ENCODE measurements around the gene AK8.

The AK8 gene

DNA sequence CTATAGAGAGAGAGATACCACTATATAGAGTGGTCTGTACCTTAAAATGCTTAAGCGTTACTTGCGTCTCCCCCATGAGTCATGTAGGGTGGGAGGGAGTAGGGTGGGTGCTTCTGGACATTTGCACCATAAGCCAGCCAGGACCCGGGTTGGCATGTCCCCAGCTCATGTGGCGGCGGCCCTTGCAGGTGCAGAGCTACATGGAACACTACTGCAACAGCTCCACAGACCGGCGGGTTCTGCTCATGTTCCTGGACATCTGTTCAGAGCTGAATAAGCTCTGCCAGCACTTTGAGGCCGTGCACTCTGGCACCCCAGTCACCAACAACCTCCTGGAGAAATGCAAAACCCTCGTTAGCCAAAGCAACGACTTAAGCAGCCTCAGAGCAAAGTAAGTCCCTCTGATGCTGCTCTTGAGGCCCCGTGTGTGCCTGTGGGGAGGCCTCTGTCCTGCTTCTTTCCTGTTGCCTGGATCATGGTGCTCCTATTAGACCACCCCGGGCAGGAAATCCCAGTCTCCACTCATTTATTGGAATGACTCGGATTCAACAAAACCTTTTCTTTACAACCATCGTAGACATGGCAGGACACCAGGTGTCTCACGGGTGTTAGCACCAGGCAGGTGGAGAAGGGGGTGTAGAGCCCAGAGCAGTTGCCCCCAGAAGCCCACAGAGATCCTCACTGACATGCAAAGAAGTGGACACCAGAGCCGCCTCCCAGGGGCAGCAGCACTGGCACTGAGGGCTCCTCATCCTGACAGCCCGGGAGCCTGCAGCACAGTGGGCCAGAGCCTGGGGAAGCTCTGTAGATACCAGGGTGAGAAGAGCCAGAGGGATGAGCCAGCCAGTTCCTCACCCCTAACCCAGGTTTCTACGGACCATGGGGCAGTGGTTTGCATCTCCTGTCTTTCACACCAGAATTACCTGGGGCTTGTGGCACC, 9.4 kb upstream of the AK8 start:
- DNase-seq (ENCODE audit: low spot score) = no peak

- DNase-seq (ENCODE audit: low spot score) = no peak
These were observed 8.2 kb upstream of the AK8 start for GRCh38 chr9:132886334-132886725.

GRCh38 chr9:132885720-132886333, 7.7 kb upstream of the AK8 start:
- DNase-seq (ENCODE audit: low spot score) = no peak

DNA sequence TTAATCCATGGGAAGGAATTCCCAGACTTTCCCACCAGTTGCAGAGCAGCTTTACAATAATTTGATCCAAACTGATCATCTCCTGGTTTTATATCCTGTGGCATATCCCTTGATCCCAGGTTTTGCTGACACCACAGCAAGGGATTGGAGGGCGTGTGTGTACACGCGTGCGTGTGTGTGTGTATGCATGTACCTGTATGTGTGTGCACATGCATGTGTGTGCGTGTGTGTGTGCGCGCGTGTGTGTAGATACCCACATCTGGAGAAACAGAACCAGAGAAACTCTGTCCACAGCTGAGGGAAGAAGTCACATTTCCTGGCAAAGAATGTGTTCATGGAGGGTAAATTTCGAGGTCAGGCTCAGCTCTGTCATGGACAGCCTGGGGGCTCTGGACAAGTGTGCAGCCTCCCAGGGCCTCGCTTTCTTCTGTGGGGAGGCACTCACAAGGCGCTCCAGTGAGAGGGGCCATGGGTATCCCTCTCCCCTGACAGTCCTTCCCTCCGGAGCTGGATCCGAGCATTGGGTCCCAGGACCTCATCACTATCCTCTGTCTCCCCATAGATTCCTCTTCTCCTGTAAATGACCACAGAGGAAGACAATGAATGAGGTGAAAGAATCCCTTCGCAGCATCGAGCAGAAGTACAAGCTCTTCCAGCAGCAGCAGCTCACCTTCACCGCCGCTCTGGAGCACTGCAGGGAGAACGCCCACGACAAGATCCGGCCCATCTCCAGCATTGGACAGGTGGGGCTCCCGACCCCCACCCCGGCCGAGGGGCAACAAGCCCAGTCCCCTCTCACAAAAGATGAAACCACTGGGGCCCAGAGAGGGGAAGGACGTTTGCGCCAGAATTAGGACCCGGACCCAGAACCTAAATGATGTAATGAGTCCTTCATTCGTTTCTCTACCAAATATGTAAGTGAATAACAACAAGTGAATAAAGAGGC, 5.5 kb upstream of the AK8 start:
- DNase-seq (ENCODE audit: low spot score) = no peak

GRCh38 chr9:132882616-132883015, 4.5 kb upstream of the AK8 start:
- DNase-seq (ENCODE audit: low spot score) = no peak

GRCh38 chr9:132881826-132882225, 3.7 kb upstream of the AK8 start:
- DNase-seq (ENCODE audit: low spot score) = no peak

DNA sequence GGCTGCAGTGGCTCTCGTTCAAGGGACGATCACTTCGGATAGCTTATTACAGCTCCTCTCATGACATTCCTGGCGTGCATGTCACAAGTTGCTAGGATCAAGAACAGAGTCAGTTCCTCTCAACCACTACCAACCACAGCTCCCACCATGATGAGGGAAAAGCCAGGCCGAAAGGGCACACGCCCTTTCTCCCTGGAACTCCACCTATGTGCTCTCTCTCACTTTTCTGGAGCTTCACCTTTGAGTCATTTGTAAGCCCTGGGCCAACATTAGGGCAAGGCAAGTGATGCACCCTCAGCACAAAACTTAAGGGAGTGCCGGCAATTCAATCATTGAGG, 2.2 kb upstream of the AK8 start:
- DNase-seq (ENCODE audit: low spot score) = no peak

GRCh38 chr9:132879457-132880323, 1.6 kb upstream of the AK8 start:
- no peak for DNase-seq (ENCODE audit: low spot score)

GRCh38 chr9:132878695-132879456, 792 bp upstream of the AK8 start, which contains the start of gene SPACA9:
SPACA9 (plus strand) TSS chr9:132878898; CDS start chr9:132883948, 5,050 bp downstream.
- peak; percentile 23 for DNase-seq (ENCODE audit: low spot score)

GRCh38 chr9:132877458-132877823, 643 bp downstream of the AK8 start:
- DNase-seq (ENCODE audit: low spot score) = no peak

DNA sequence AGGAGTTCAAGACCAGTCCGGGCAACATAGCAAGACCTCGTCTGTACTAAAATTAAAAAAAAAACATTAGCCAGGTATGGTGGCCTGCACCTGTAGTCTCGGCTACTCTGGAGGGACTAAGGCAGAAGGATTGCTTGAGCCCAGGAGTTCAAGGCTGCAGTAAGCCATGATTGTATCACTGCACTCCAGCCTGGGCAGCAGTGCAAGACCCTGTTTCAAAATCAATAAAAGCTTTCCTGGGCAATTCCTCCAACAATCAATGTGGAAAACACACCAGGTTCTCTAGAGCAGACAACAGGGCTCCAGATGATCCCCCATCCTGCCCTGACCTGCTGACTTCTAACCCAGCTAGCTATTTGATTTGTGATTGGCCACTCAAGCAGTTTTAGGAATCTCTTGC, 1.2 kb downstream of the AK8 start:
- no peak for DNase-seq (ENCODE audit: low spot score)

- DNase-seq (ENCODE audit: low spot score) = no peak
These were observed 2.9 kb downstream of the AK8 start for GRCh38 chr9:132875159-132875558.

DNA sequence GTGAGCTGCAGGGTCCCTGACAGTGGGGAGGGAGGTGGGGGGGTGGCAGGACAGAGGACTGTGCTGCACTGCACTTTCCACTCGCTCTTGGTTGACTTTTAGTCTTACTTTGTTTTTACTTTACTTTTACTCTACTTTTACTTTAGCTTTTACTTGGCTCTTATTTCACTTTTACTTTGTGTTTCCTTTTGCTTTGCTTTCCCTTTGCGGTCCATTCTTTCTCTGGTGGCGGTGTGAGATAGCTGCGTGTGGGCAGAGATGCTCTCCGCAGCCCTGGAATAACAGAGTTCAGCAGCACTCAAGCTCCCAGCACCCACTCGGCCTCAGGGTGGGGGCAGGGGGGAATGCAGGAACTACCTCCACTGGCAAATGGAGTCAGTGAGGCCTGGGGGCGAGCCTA, 4.7 kb downstream of the AK8 start:
- DNase-seq (ENCODE audit: low spot score) = no peak

GRCh38 chr9:132869266-132869665, 8.8 kb downstream of the AK8 start:
- no peak for DNase-seq (ENCODE audit: low spot score)

GRCh38 chr9:132866898-132867297, 11.2 kb downstream of the AK8 start:
- no peak for DNase-seq (ENCODE audit: low spot score)

DNA sequence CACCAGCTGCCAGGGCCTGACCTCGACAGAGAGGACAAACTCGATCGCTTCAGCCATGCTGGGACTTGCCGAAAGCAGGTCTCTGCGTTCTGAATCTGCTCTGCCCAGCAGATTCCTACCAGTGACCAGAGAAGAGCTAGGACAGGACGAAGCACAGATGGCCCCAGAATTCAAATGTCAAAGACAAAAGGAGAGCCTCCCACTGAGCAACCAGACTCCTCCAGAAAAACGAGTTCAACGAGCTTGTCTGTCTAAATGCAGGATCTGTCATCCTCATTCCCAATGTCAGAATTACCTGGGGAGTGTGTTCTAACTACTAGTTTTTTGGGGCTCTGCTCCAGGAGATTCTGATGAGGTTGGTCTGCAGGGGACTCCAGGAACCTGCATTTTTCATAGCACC, 13.4 kb downstream of the AK8 start:
- no peak for DNase-seq (ENCODE audit: low spot score)

GRCh38 chr9:132864277-132864676, 13.8 kb downstream of the AK8 start:
- no peak for DNase-seq (ENCODE audit: low spot score)

GRCh38 chr9:132863096-132863495, 15.0 kb downstream of the AK8 start:
- no peak for DNase-seq (ENCODE audit: low spot score)

GRCh38 chr9:132862533-132862932, 15.6 kb downstream of the AK8 start:
- no peak for DNase-seq (ENCODE audit: low spot score)

- no peak for DNase-seq (ENCODE audit: low spot score)
These were observed 16.4 kb downstream of the AK8 start for GRCh38 chr9:132861666-132862065.

DNA sequence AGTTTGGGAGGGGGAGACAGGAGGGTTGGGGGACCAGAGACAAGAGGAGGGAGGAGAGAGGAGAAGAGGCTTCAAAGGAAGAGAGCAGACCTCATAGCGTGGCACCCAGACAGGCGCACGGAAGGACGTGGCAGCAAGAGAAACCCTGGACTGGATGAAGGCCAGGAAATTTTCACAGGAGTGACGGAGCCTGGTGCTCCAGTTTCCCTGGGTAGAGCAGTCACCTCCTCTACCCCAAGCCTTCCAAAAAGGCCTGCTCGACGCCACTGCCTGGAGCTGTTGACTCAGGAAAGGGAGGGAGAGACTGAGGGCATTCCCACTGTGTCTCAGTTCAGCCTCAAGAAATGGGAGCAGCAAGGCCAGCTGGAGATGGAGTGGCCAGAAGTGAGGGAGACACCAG, 19.3 kb downstream of the AK8 start:
- no peak for DNase-seq (ENCODE audit: low spot score)

Measured in CD4-positive, alpha-beta T cell treated with Interleukin-15 for 4 hours (primary cell).